ENCODE measurements around the gene MRPL45. TPM values are rescaled to one million over a fixed set of nuclear protein-coding genes. Genes with fewer than 3 reads are reported as not detected.
"Not testable (repeated sequence)": the region's sequence is repeated elsewhere in the genome, so short reads cannot be mapped to it uniquely, and the experiment has no call there.

MRPL45 gene
- total RNA-seq, 4 donors from 2014 or later, result 27.6 to 35.3 (median 29.2) TPM

DNA sequence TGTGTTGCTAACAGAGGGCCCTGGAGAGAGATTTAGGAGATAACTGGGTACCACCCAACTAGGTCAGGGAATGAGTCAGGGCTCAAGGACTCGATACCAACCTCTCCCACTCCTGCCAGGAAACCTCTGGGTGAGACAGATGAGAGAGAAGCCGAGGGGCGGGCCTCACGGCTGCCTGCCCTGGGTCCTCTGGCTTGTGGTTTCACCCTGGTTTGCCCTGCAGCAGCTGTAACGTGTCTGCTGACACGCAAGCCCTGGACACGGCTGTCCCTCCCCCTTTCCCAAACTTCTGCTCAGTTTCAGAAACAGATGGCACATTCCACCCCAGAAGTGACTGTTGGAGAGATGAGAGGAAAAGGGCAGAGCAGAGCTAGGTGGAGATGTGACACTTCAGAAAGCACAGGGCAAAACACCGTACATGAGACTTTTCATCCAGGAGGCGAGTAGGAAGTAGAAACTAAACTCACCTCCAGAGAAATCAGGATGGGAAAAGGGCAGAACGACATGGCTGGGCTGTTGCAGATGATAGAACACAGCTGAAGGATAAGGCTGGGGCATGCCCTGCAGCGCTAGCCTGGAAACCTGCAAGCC, 10.4 kb upstream of the MRPL45 start:
- H3K27me3 ChIP-seq; H3K9me3 ChIP-seq; H3K36me3 ChIP-seq; DNase-seq (ENCODE audit: extremely low spot score); intact Hi-C loops (cut with DNase I): not testable (repeated sequence)
- peak overlapping the region in 3 of 4 donors; percentile 1 to 32 (median 7) for H3K4me3 ChIP-seq
- TF ChIP-seq POLR2AphosphoS5 (IDR thresholded peaks at IDR 0.05), result peak; percentile 46 to 78
- peak overlapping the region; percentile 57 to 75 (median 71) for H3K27ac ChIP-seq (replicated peaks in 1 of 4)
- H3K4me1 ChIP-seq, result peaks cover 7 to 19% (median 14%) of the 10 kb centered on the region in 4 donors
- WGBS, result 24% methylated on average over 7 of the region's 11 CpGs

- 58% methylated on average over 10 of the region's 12 CpGs for WGBS
- DNase-seq (ENCODE audit: extremely low spot score); H3K9me3 ChIP-seq; intact Hi-C loops (cut with DNase I); H3K36me3 ChIP-seq; H3K27me3 ChIP-seq; H3K27ac ChIP-seq (replicated peaks in 1 of 4); H3K4me3 ChIP-seq: not testable (repeated sequence)
- peaks cover 7 to 19% (median 14%) of the 10 kb centered on the region in 4 donors for H3K4me1 ChIP-seq
- peak; percentile 16 to 36 (median 30) for TF ChIP-seq CTCF (IDR thresholded peaks at IDR 0.05)
Observed at GRCh38 chr17:38288217-38288827, 8.6 kb upstream of the MRPL45 start.

DNA sequence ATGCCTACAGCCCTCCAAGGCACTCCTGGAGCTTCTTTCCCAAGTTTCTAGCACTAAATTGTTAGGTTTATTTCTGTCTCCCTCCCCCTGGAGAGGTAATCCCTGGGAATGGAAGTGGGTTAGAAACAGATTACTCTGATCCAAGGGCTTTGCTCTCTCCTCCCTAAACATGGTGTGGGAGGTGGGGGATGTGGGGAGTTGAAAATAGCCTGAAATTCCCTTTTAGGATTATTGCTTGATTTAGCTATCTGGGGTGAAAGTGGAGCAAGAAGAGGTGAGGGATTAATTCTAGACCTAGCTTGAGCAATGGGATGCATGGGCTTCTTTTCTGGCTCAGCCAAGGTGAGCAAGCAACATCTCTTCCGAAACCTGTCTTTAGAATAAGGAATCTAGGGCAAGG, 7.2 kb upstream of the MRPL45 start:
- H3K4me3 ChIP-seq; DNase-seq (ENCODE audit: extremely low spot score); H3K9me3 ChIP-seq; H3K27ac ChIP-seq (replicated peaks in 1 of 4); intact Hi-C loops (cut with DNase I); H3K27me3 ChIP-seq; H3K36me3 ChIP-seq: not testable (repeated sequence)
- WGBS, result 75% methylated on average over 1 of the region's 1 CpG
- H3K4me1 ChIP-seq, result peaks cover 7 to 19% (median 14%) of the 10 kb centered on the region in 4 donors

DNA sequence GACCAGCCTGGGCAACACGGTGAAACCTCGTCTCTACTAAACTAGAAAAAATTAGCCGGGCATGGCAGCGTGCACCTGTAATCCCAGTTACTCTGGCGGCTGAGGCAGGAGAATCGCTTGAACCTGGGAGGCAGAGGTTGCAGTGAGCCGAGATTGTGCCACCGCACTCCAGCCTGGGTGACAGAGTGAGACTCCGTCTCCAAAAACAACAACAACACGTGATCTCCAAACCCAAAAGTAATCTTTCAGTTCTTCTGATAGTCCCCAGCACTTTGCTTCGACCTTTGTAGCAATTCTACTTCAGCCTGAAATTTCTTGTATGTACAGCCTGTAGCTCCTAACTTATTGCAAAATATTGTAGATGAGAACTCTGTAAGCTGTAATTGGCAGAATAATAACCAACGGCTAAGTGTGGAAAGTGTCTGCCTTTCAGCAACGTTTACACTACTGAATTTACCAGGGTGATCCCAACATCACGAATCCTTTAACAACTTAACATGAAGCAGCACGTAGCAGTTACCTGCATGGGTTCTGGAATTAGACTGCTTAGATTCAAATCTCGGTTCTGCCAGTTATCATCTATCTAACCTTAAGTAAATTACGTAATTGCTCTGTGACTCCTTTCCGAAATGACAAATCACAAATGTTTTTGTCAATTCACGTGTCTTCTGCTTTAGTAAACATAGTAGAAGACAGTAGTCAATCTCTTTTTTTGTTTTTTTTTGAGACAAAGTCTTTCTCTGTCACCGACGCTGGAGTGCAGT, 1.2 kb upstream of the MRPL45 start:
- Histone ChIP-seq H3K27ac (replicated peaks in 1 of 4) (peak overlapping the region; percentile 73 to 77 (median 76)), H3K36me3 (peaks cover 0 to 13% (median 7%) of the 10 kb centered on the region in 4 donors)
- H3K4me3 ChIP-seq; H3K4me1 ChIP-seq; intact Hi-C loops (cut with DNase I); DNase-seq (ENCODE audit: extremely low spot score); H3K27me3 ChIP-seq; H3K9me3 ChIP-seq: not testable (repeated sequence)
- 68% methylated on average over 16 of the region's 21 CpGs for WGBS

DNA sequence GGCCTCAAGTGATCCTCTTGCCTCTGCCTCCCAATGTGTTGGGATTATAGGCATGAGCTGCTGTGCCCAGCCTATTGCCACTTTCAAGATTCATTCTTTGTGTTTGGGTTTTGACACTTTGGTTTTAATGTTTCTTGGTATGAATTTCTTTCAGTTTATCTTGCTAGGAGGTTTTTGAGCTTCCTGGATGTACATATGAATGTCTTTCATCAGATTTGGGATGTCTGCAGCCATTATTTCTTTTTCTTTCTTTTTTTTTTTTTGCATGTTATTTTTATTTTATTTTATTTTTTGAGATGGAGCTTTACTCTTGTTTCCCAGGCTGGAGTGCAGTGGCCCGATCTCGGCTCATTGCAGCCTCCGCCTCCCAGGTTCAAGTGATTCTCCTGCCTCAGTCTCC, 18.5 kb downstream of the MRPL45 start:
- TF ChIP-seq POLR2AphosphoS5 (IDR thresholded peaks at IDR 0.05) (no peak), CTCF (IDR thresholded peaks at IDR 0.05) (no peak)
- intact Hi-C loops (cut with DNase I), result no loop called here
- no peak overlapping the region for H3K27ac ChIP-seq (replicated peaks in 1 of 4)
- H3K27me3 ChIP-seq, result no peaks in the 10 kb centered on the region
- DNase-seq (ENCODE audit: extremely low spot score), result no peak
- no peak overlapping the region for H3K4me3 ChIP-seq
- WGBS, result 64% methylated on average over 3 of the region's 3 CpGs
- no peaks in the 10 kb centered on the region for H3K4me1 ChIP-seq
- peaks cover 0 to 71% (median 45%) of the 10 kb centered on the region in 4 donors for H3K36me3 ChIP-seq
- no peaks in the 10 kb centered on the region for H3K9me3 ChIP-seq

DNA sequence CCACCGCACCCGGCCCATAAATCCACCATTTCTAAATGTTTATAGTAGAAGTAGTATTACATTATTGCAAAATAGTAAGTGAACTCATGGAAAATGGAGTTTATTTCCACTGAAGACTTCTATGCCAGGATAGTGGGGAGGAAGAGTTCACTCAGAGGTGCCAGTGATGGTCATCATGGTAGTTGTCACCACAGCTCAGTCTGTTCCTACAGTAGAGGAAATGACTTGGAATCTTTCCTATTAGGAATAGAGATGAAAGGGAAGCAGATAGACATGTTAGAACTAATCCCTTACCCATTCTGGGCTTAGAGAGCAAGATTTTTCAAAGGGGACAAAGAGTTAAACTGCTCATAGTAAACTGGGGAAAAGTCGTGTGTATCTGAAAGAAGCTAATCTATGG, 20.1 kb downstream of the MRPL45 start:
- H3K4me3 ChIP-seq, result no peak overlapping the region
- no peak for DNase-seq (ENCODE audit: extremely low spot score)
- H3K9me3 ChIP-seq, result no peaks in the 10 kb centered on the region
- H3K4me1 ChIP-seq, result no peaks in the 10 kb centered on the region
- intact Hi-C loops (cut with DNase I), result no loop called here
- WGBS, result 78% methylated on average over 3 of the region's 3 CpGs
- no peak overlapping the region for H3K27ac ChIP-seq (replicated peaks in 1 of 4)
- peaks cover 5 to 77% (median 49%) of the 10 kb centered on the region in 4 donors for H3K36me3 ChIP-seq
- TF ChIP-seq POLR2A (IDR thresholded peaks at IDR 0.05; ENCODE audit: low read depth), result no peak
- H3K27me3 ChIP-seq, result no peaks in the 10 kb centered on the region
